Measurements from ENCODE around the gene FAM174A. TPM values are rescaled to one million over a fixed set of nuclear protein-coding genes. Genes with fewer than 3 reads are reported as not detected.
A peak's percentile ranks its signal among the peaks of the same experiment; 100 is the strongest.

FAM174A gene
- polyA plus RNA-seq, 2 of the 4 experiments (the other 2 are of a cell fraction), result 13.8 to 14.6 TPM

- 89% methylated on average over 3 of the region's 3 CpGs for WGBS (ENCODE audit: missing lambda C conversion rate)
- ATAC-seq (peak in 1 of 2 experiments; percentile 45; a peak in 2 of 6 replicates), DNase-seq (ENCODE audit: low read depth in 1 of 2, low spot score in 1 of 2) (no peak), FAIRE-seq (no peak)
- H3K9me3 ChIP-seq, result no peaks in the 10 kb centered on the region
- no peak overlapping the region for H3K27ac ChIP-seq
- H3K4me1 ChIP-seq, result peaks cover 7% of the 10 kb centered on the region; the same call in 1 of the 3 replicates
- no peak overlapping the region for H3K4me3 ChIP-seq
- peak overlapping the region; percentile 48 for H3K4me2 ChIP-seq
- ChIA-PET CTCF (no interaction called here), POLR2A (interaction anchor here (1.2 kb wide), 1 partner anchor 61 kb away, joined by 5 read pairs; the partner anchor contains the start of gene FAM174A)
- no peak for TF ChIP-seq EHF (CRISPR knock-in tag; IDR thresholded peaks at IDR 0.05)
- no peak for TF ChIP-seq MAX (IDR thresholded peaks at IDR 0.05)
- no peak for TF ChIP-seq RFX5 (IDR thresholded peaks at IDR 0.05)
- no peak for TF ChIP-seq EP300 (IDR thresholded peaks at IDR 0.05)
- TF ChIP-seq E2F6 (IDR thresholded peaks at IDR 0.05; ENCODE audit: borderline replicate concordance, low read depth), result no peak
- no peak for TF ChIP-seq JUN (IDR thresholded peaks at IDR 0.05)
- no peak for TF ChIP-seq NPAS2 (CRISPR knock-in tag; IDR thresholded peaks at IDR 0.05; ENCODE audit: borderline replicate concordance)
- no peak for TF ChIP-seq NFE2L2 (conservative IDR thresholded peaks at IDR 0.05; ENCODE audit: low read length)
- TF ChIP-seq CEBPB (IDR thresholded peaks at IDR 0.05), result no peak
- TF ChIP-seq TP53 (CRISPR knock-in tag; IDR thresholded peaks at IDR 0.05), result no peak
- no peak for TF ChIP-seq HES2 (IDR thresholded peaks at IDR 0.05)
- TF ChIP-seq FOSB (CRISPR knock-in tag; IDR thresholded peaks at IDR 0.05), result no peak
- TF ChIP-seq HOXA7 (CRISPR knock-in tag; IDR thresholded peaks at IDR 0.05), result no peak
- no peak for TF ChIP-seq USF2 (IDR thresholded peaks at IDR 0.05)
- TF ChIP-seq HDAC2 (IDR thresholded peaks at IDR 0.05), result no peak
- no peak for TF ChIP-seq SMC3 (IDR thresholded peaks at IDR 0.05)
- TF ChIP-seq MAZ (IDR thresholded peaks at IDR 0.05; ENCODE audit: borderline replicate concordance, low read depth, low read length), result no peak
Measured at GRCh38 chr5:100595812-100596173, 60.6 kb downstream of the FAM174A start.

- DNase-seq (ENCODE audit: low read depth in 1 of 2, low spot score in 1 of 2), result no peak
- POLR2A ChIA-PET, result no interaction called here
- Histone ChIP-seq H3K4me1 (peaks cover 7% of the 10 kb centered on the region; the same call in 1 of the 3 replicates), H3K4me3 (no peak overlapping the region), H3K4me2 (no peak overlapping the region), H3K9me3 (no peaks in the 10 kb centered on the region), H3K27ac (no peak overlapping the region)
- CTCF ChIA-PET, result interaction anchor here (1.0 to 1.5 kb wide), 2 partner anchors 11 to 37 kb away, joined by 3 to 5 read pairs; no protein-coding TSS in a partner anchor
- no peak for ATAC-seq
- TF ChIP-seq FOXS1 (CRISPR knock-in tag; IDR thresholded peaks at IDR 0.05), result no peak
- no peak for TF ChIP-seq JUN (IDR thresholded peaks at IDR 0.05)
- TF ChIP-seq POLR2A (IDR thresholded peaks at IDR 0.05; ENCODE audit: low read length), result no peak
- no peak for FAIRE-seq
- 83% methylated on average over 1 of the region's 1 CpG for WGBS (ENCODE audit: missing lambda C conversion rate)
Measured at GRCh38 chr5:100598446-100598845, 63.3 kb downstream of the FAM174A start.

- FAIRE-seq (no peak), ATAC-seq (no peak), DNase-seq (ENCODE audit: low read depth in 1 of 2, low spot score in 1 of 2) (no peak)
- H3K4me1 ChIP-seq, result 0 out of 3 replicates have a peak, but pooled peaks cover 4% of the 10 kb centered on the region
- no peak overlapping the region for H3K4me2 ChIP-seq
- TF ChIP-seq JUNB (IDR thresholded peaks at IDR 0.05) (no peak), RARB (CRISPR knock-in tag; IDR thresholded peaks at IDR 0.05) (no peak), TP53 (CRISPR knock-in tag; IDR thresholded peaks at IDR 0.05) (no peak), NR3C1 (IDR thresholded peaks at IDR 0.05) (no peak), CBX2 (IDR thresholded peaks at IDR 0.05; ENCODE audit: borderline replicate concordance, low read depth) (no peak), USF2 (IDR thresholded peaks at IDR 0.05) (no peak), BCL3 (IDR thresholded peaks at IDR 0.05) (no peak), CHD2 (IDR thresholded peaks at IDR 0.05; ENCODE audit: low read length, partially characterized antibody) (no peak), SREBF2 (IDR thresholded peaks at IDR 0.05) (no peak), CTCF (IDR thresholded peaks at IDR 0.05) (no peak), TFCP2L1 (CRISPR knock-in tag; IDR thresholded peaks at IDR 0.05) (no peak), PHF8 (IDR thresholded peaks at IDR 0.05; ENCODE audit: borderline replicate concordance, low read depth) (no peak), HOXA7 (CRISPR knock-in tag; IDR thresholded peaks at IDR 0.05) (no peak), RFX5 (IDR thresholded peaks at IDR 0.05) (no peak)
- 43% methylated on average over 5 of the region's 5 CpGs for WGBS (ENCODE audit: missing lambda C conversion rate)
- no peaks in the 10 kb centered on the region for H3K9me3 ChIP-seq
- H3K27ac ChIP-seq, result no peak overlapping the region
- CTCF ChIA-PET, result no interaction called here
- no peak overlapping the region for H3K4me3 ChIP-seq
- POLR2A ChIA-PET, result no interaction called here
Measured at GRCh38 chr5:100600298-100600994, 65.3 kb downstream of the FAM174A start.
